Gastrocnemius medialis (tissue), 4 donors: Measurements from ENCODE around the gene DNAL1. TPM values are rescaled to one million over a fixed set of nuclear protein-coding genes. Genes with fewer than 3 reads are reported as not detected.

Source experiments
- ATAC-seq, 2 donors: fragments of 150-250 bp; one replicate each; pipeline ENCODE4 v1.9.1; 2016
- DNase-seq, 2 donors: peaks; one replicate each; pipeline ENCODE4 v3.0.0-alpha.2; 2019
- H3K27ac ChIP-seq, 4 donors: fragments of 200-600 bp; sonication (generic); 1 replicate in 1 of 4; 2 replicates in 3 of 4; pipeline ENCODE4 v1.5.1; 2016 to 2018; ENCODE audit warnings: mild to moderate bottlenecking in 2 of 4, moderate library complexity in 1 of 4
- H3K27me3 ChIP-seq, 3 donors: fragments of 200-600 bp; sonication (generic) in 2 of 3; 1 replicate in 1 of 3; 2 replicates in 2 of 3; pipeline versions ENCODE4 v1.5.1 to v1.6.0; 2016 to 2019; ENCODE audit warnings: mild to moderate bottlenecking in 1 of 3, moderate library complexity in 1 of 3
- H3K36me3 ChIP-seq, 2 donors: fragments of 200-600 bp; sonication (generic) in 1 of 2; one replicate each; pipeline ENCODE4 v1.5.1; 2017 to 2018
- H3K4me1 ChIP-seq, 2 donors: fragments of 200-600 bp; sonication (generic) in 1 of 2; one replicate each; pipeline ENCODE4 v1.5.1; 2016 to 2017; ENCODE audit warnings: mild to moderate bottlenecking in 2 of 2
- H3K4me3 ChIP-seq, 4 donors: fragments of 200-600 bp; sonication (generic) in 3 of 4; 1 replicate in 1 of 4; 2 replicates in 3 of 4; pipeline ENCODE4 v1.5.1; 2016 to 2019; ENCODE audit warnings: mild to moderate bottlenecking in 2 of 4
- H3K9me3 ChIP-seq, 3 donors: fragments of 200-600 bp; sonication (generic) in 2 of 3; 1 replicate in 1 of 3; 2 replicates in 2 of 3; pipeline ENCODE4 v1.5.1; 2016 to 2019
- POLR2A ChIP-seq, 2 donors: fragments of 450-650 bp; IDR thresholded peaks; one replicate each; pipeline ENCODE4 v1.6.1; 2017; ENCODE audit warnings: antibody characterized with exemption in 2 of 2, mild to moderate bottlenecking in 2 of 2, moderate library complexity in 2 of 2
- in situ Hi-C, 4 donors: fragments of 200-750 bp; cut with MboI; loops; one replicate each; pipeline versions ENCODE4 v1.15.0 to v1.8.0; 2017; ENCODE audit warnings: low sequenced_read_pairs in 4 of 4
- intact Hi-C: fragments of 100-400 bp; cut with DNase I; formaldehyde crosslinking; loops from one replicate; pipeline ENCODE4 v1.15.1; 2023; ENCODE audit warnings: low total_unique reads
- total RNA-seq, 4 donors: library from RNA; depleted of rRNA; stranded (reverse); fragments of >200 nt; gene quantifications; one replicate each; pipeline versions ENCODE4 v1.1.0 to v1.2.3, GENCODE V29; 2016
- TF ChIP-seq, protein P1 (sequence below), 5 experiments: fragments of 450-650 bp in 3 of 5; fragments of 200-600 bp in 2 of 5; sonication (generic) in 2 of 5; IDR thresholded peaks in 4 of 5; conservative IDR thresholded peaks in 1 of 5; 1 replicate in 4 of 5; 2 replicates in 1 of 5; pipeline ENCODE4 v1.5.1; 2016 to 2019; ENCODE audit warnings: antibody characterized with exemption in 5 of 5, mild to moderate bottlenecking in 3 of 5, moderate library complexity in 3 of 5

DNAL1 gene
- total RNA-seq, 4 donors from 2014 or later, result 6.4 to 8.2 (median 7.7) TPM

DNA sequence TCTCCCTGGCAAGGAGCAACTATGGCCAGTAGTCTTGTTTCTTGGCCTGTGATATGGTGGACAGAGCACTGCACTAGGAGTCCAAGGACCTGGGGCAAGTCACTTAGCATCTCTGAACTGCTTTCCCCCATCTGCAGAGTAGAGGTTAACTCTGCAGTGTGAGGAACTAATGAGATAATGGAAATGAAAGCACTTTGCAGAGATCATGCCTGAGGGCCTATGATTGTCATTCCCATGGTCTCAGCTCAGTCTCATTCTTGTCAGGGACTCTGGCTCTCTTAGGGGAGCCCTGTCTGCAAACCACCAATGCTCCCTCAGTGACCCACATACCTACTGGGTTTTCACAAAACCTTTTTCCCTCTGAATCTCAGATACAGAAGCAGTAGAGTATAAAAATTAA, 75.8 kb downstream of the DNAL1 start:
- Histone ChIP-seq H3K27ac (peak overlapping the region; percentile 35 to 94 (median 90)), H3K4me3 (no peak overlapping the region), H3K9me3 (no peaks in the 10 kb centered on the region), H3K36me3 (peaks cover 0 to 54% of the 10 kb centered on the region in 2 donors), H3K4me1 (peaks cover 31 to 32% of the 10 kb centered on the region in 2 donors), H3K27me3 (no peaks in the 10 kb centered on the region)
- in situ Hi-C loops (loop anchor here in 1 of 4 donors (10.0 kb wide), 2 partner anchors 64 to 86 kb away; no protein-coding TSS in a partner anchor), intact Hi-C loops (loop anchor here (5.0 to 10.0 kb wide), 3 partner anchors 153 to 364 kb away; partner anchors contain the start of genes ACOT2, ALDH6A1, COQ6 and FAM161B)
- TF ChIP-seq, protein P1, sequence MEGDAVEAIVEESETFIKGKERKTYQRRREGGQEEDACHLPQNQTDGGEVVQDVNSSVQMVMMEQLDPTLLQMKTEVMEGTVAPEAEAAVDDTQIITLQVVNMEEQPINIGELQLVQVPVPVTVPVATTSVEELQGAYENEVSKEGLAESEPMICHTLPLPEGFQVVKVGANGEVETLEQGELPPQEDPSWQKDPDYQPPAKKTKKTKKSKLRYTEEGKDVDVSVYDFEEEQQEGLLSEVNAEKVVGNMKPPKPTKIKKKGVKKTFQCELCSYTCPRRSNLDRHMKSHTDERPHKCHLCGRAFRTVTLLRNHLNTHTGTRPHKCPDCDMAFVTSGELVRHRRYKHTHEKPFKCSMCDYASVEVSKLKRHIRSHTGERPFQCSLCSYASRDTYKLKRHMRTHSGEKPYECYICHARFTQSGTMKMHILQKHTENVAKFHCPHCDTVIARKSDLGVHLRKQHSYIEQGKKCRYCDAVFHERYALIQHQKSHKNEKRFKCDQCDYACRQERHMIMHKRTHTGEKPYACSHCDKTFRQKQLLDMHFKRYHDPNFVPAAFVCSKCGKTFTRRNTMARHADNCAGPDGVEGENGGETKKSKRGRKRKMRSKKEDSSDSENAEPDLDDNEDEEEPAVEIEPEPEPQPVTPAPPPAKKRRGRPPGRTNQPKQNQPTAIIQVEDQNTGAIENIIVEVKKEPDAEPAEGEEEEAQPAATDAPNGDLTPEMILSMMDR (IDR thresholded peaks at IDR 0.05 in 4 of 5, conservative IDR thresholded peaks at IDR 0.05 in 1 of 5), result no peak
- TF ChIP-seq POLR2A (IDR thresholded peaks at IDR 0.05), result no peak
- no peak for ATAC-seq
- no peak for DNase-seq

DNA sequence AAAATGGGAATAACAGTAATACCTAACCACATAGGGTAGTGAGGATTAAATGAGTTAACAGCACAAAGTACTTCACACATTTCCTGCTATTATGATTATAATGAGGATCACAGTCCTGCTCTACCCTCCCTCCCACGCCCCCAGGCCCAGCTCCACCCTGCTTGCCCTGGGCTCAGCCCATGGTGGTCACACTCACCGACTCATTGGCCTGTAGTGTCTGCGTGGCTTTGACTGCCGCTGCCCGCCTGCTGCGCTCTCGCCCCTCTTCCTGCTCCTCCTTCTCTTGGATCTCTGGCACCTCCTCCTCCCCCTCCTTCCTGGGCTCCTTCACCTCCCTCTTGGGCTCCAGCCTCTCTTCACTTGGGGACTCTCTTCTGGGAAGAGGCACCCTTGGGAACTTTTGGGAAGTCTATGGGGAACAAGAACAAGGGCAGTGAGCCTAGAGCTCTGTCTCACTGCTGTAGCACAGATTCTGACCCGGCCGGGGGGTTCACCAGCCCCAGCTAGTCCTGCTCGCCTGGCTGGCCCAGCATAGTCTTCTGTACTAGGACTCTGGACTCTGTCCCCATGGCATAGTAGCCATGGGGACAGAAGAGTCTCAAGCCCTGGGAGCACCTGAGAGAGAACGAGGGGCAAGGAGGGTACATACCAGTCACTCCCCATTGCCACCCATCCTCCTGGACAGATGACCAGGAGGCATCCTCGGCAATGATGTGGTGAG, 76.5 kb downstream of the DNAL1 start:
- intact Hi-C loops (loop anchor here (5.0 to 10.0 kb wide), 3 partner anchors 154 to 364 kb away; partner anchors contain the start of genes ACOT2, ALDH6A1, COQ6 and FAM161B), in situ Hi-C loops (loop anchor here in 1 of 4 donors (10.0 kb wide), 2 partner anchors 64 to 86 kb away; no protein-coding TSS in a partner anchor)
- Histone ChIP-seq H3K36me3 (peaks cover 0 to 54% of the 10 kb centered on the region in 2 donors), H3K4me1 (peaks cover 38% of the 10 kb centered on the region in 2 donors), H3K27me3 (no peaks in the 10 kb centered on the region), H3K27ac (peak overlapping the region; percentile 35 to 94 (median 90)), H3K4me3 (no peak overlapping the region), H3K9me3 (no peaks in the 10 kb centered on the region)
- DNase-seq (no peak), ATAC-seq (no peak)
- TF ChIP-seq POLR2A (IDR thresholded peaks at IDR 0.05), result no peak
- TF ChIP-seq, protein P1 (IDR thresholded peaks at IDR 0.05 in 4 of 5, conservative IDR thresholded peaks at IDR 0.05 in 1 of 5), result no peak

- TF ChIP-seq POLR2A (IDR thresholded peaks at IDR 0.05), result no peak
- TF ChIP-seq, protein P1 (IDR thresholded peaks at IDR 0.05 in 4 of 5, conservative IDR thresholded peaks at IDR 0.05 in 1 of 5), result no peak
- in situ Hi-C loops, result loop anchor here in 1 of 4 donors (10.0 kb wide), 2 partner anchors 62 to 88 kb away; no protein-coding TSS in a partner anchor
- H3K4me1 ChIP-seq, result peaks cover 45 to 48% of the 10 kb centered on the region in 2 donors
- no peaks in the 10 kb centered on the region for H3K9me3 ChIP-seq
- no peaks in the 10 kb centered on the region for H3K27me3 ChIP-seq
- ATAC-seq (no peak), DNase-seq (peak in 1 of 2 donors; percentile 16)
- peak overlapping the region; percentile 89 to 95 (median 93) for H3K27ac ChIP-seq
- intact Hi-C loops, result loop anchor here (5.0 to 10.0 kb wide), 3 partner anchors 155 to 362 kb away; partner anchors contain the start of genes ACOT2, ALDH6A1, COQ6 and FAM161B
- H3K4me3 ChIP-seq, result no peak overlapping the region
- H3K36me3 ChIP-seq, result peaks cover 0 to 56% of the 10 kb centered on the region in 2 donors
These were observed 77.8 kb downstream of the DNAL1 start for GRCh38 chr14:73722581-73722980.

DNA sequence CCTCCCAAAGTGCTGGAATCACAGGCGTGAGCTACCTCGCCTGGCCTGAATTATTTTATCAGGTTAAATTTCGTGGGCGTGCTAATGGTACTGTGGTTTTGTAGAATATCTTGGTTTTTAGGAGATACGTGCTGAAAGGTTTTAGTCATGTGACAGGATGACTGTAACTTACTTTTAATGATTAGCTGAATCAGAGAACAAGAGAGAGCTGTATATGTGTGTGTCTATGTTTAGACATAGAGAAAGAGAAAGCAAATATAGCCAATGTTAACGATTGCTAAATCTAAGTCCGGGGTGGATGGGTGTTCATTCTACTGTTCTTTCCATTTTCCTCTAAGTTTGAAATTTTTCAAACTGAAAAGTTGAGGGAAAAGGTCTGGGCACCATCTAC, 78.6 kb downstream of the DNAL1 start:
- in situ Hi-C loops, result loop anchor here in 1 of 4 donors (10.0 kb wide), 2 partner anchors 61 to 89 kb away; no protein-coding TSS in a partner anchor
- Histone ChIP-seq H3K4me3 (peak overlapping the region; percentile 21 to 43 (median 29)), H3K4me1 (peaks cover 49 to 51% of the 10 kb centered on the region in 2 donors), H3K9me3 (no peaks in the 10 kb centered on the region), H3K27ac (peak overlapping the region; percentile 89 to 95 (median 93)), H3K27me3 (no peaks in the 10 kb centered on the region), H3K36me3 (peaks cover 0 to 47% of the 10 kb centered on the region in 2 donors)
- ATAC-seq, result peak in 1 of 2 donors; percentile 4
- intact Hi-C loops, result loop anchor here (5.0 to 10.0 kb wide), 3 partner anchors 156 to 361 kb away; partner anchors contain the start of genes ACOT2, ALDH6A1, COQ6 and FAM161B
- no peak for TF ChIP-seq POLR2A (IDR thresholded peaks at IDR 0.05)
- TF ChIP-seq, protein P1 (IDR thresholded peaks at IDR 0.05 in 4 of 5, conservative IDR thresholded peaks at IDR 0.05 in 1 of 5), result no peak
- DNase-seq, result no peak
